DND-41 (cell line): ENCODE results near the gene HDAC4.

ENCODE experiments used
- CTCF ChIP-seq: IDR thresholded peaks from 2 replicates; pipeline ENCODE4 v1.5.1; 2012; ENCODE audit warnings: borderline replicate concordance, low read length, moderate library complexity, mild to moderate bottlenecking; ENCODE audit not compliant: poor library complexity, severe bottlenecking; ENCODE audit errors: extremely low read depth
- EZH2 ChIP-seq: IDR thresholded peaks from 3 replicates; pipeline ENCODE4 v1.6.1; 2012; ENCODE audit warnings: borderline replicate concordance, low read depth, mild to moderate bottlenecking, moderate library complexity, low read length, inconsistent platforms; ENCODE audit not compliant: severe bottlenecking

GRCh38 chr2:239309398-239310245 lies 91.2 kb downstream of the HDAC4 start:
- TF ChIP-seq CTCF (no peak), EZH2 (no peak)
